Ovary (tissue), 3 donors: ENCODE data around the gene DHH.

ENCODE experiments used
- CTCF ChIP-seq, 3 donors: fragments of 450-650 bp in 2 of 3; fragments of 200-600 bp in 1 of 3; IDR thresholded peaks; one replicate each; pipeline versions ENCODE4 v1.5.1 to v1.8.0; 2016 to 2022; ENCODE audit warnings: antibody characterized with exemption in 3 of 3, mild to moderate bottlenecking in 1 of 3
- EP300 ChIP-seq: sonication (generic); formaldehyde crosslinking; IDR thresholded peaks from one replicate; pipeline ENCODE4 v1.6.1; 2017; ENCODE audit warnings: antibody characterized with exemption
- POLR2A ChIP-seq: fragments of 450-650 bp; IDR thresholded peaks from one replicate; pipeline ENCODE4 v1.6.1; 2017; ENCODE audit warnings: antibody characterized with exemption, mild to moderate bottlenecking, moderate library complexity
- donor health status: DM: no; HTN: no; CAD: no.

GRCh38 chr12:49060237-49061156, 34.1 kb downstream of the DHH start, which contains the start of gene KMT2D:
- TF ChIP-seq POLR2A: peak; percentile 66
- TF ChIP-seq CTCF (IDR thresholded peaks at IDR 0.05): peak; percentile 10 to 79 (median 57)
- no peak for TF ChIP-seq EP300
